IPS DF 4.7 (cell line): ENCODE measurements around the gene VPS51.
"Not testable (repeated sequence)": the region's sequence is repeated elsewhere in the genome, so short reads cannot be mapped to it uniquely, and the experiment has no call there.

Source experiments
- DNase-seq: peaks from one replicate; pipeline ENCODE4 v3.0.0-alpha.2; 2013; ENCODE audit warnings: low spot score; ENCODE audit errors: extremely low read depth

The VPS51 gene

GRCh38 chr11:65133724-65134123, 37.7 kb downstream of the VPS51 start:
- DNase-seq = no peak

DNA sequence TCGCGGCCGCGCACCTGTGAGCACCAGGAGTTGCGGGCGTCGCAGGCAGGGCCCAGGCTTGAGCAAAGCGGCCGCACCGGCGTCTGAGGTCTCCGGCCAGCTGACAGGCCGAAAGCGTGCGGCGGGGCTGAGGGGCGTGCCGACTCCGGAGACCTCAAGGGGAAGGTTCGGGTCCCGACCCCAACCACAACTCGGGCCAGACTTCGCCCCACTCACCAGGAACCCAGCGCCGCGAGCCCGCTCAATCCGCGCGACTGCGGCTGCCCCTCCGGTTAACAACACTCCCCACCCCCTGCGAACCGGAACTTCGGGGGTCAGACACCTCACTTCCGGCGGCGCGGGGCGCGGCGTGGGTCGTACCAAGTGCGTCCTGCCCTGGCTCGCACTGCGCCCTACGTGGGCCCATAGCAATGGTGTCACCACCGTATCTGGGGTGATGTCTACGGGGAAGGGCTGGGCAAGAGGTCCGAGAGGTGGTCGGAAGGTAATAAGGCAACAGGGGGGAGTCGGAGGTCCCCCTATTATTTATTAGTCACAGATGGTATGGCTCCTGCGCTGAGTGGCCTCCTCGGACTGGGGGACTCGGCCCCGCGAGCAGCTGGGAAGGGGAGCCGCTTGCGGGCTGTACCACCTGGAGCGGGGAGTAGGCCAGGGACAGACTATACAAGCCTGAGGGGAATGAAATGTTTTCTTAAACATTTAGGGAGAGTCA, 38.4 kb downstream of the VPS51 start, which contains the start of gene SYVN1:
TSS of gene SYVN1 (minus strand) at position 280 of the 712 bp plus-strand sequence. CDS start 918 bp downstream, outside the sequence.
- no peak for DNase-seq

DNA sequence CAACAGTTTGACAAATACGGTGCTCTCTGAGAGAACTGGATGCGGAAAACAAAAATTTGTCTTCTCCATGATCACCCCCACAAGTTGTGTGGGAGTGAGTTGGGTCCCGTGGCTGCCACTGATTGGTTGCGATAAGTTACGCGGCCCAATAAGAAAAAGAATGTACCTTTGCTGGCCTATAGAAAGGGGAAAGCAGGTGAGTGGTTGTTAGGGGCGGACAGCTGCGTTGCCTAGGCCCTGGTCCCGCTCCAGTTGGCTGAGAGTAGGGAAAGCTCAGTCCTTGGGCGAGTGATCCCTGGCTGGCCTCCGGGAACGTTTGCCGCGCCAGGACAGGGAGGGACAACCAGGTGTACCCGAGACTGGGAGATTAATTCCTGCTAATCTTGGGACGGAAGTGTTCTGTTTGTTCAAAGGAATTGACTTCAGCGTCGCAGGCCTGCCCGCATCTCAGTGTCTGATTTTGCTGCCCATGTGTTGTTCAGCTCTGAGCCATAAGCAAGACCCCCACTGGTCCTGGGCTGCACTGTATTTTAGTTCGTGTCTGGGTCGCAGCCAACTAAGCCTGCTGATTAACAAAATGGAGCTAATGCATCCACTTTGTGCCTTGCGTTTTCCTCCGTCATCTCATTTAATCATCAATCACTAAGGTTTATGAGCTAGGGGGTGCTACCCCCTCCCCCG, 39.1 kb downstream of the VPS51 start:
- no peak for DNase-seq

- no peak for DNase-seq
Observed at GRCh38 chr11:65135633-65136145, 39.7 kb downstream of the VPS51 start.

DNA sequence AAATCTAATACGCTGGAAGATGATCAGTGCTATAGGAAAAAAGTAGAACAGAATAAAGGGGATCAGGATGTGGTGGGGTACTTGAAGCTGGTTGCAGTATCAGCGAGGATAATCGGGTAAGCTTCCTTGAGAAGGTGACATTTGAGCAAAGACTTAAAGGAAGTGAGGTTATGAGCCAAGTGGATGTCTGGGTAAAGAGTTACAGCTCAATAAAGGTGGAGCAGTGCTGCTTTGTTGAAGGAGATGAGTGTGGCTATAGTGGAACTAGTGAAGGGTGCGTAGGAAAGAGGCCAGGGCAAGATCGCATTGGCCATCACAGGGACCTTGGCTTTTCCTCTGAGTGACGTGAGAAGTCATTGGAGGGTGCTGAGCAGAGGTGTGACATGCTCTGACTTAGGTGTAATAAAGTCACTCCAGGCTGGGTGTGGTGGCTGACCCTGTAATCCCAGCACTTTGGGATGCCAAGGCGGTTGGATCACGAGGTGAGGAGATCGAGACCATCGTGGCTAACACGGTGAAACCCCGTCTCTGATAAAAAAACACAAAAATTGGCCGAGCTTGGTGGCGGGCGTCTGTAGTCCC, 40.6 kb downstream of the VPS51 start:
- no peak for DNase-seq

GRCh38 chr11:65141896-65142494, 46.0 kb downstream of the VPS51 start:
- no peak for DNase-seq

DNA sequence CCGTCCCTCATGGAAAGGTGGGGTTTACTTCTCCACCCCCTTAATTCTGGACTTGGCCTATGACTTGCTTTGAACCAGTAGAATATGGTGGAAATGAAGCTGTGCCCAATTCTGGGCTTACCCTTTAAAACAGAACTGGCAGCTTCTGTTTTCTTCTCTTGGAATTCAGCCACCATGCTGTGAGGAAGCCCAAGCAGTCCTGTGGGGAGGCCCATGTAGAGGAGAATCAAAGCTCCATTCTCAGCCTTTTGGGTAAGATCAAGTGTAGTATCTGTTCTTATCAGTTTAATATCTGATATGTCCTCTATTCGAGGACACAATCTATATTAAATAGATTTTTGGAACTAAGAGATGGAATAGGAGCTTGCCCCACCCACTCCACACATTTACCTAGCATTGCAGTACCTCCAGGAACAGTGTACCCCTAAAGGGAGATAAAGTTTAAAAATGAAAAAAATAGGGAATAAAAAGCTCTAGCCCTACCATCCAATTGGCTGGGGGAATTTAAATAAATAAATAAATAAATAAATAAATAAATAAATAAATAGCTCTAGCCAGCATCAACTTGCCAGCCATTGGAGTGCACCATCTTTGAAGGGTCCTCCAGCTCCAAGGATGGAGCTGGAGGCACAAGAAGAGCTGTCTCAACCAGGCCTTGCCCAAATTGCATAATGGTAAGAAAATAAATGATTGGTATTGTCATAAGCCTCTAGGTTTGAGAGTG, 51.5 kb downstream of the VPS51 start:
- DNase-seq = no peak

DNA sequence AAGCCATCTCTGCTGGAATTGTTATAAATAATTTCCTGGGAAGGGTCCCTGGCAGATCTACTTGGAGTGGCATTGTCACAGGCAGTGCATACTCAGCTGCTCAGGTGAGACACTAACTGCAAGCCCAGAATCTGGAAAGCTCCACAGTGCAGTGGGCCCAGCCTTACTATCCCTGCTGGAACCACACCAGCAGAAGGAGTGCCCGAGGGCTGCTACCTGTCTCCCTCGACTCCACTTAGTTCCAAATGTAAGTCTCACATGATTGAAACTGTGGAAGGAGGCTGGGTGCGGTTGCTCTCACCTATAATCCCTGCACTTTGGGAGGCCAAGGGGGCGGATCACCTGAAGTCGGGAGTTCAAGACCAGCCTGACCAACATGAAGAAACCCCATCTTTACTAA, 52.6 kb downstream of the VPS51 start:
- no peak for DNase-seq

GRCh38 chr11:65150131-65150508, 54.1 kb downstream of the VPS51 start:
- not testable (repeated sequence) for DNase-seq

DNA sequence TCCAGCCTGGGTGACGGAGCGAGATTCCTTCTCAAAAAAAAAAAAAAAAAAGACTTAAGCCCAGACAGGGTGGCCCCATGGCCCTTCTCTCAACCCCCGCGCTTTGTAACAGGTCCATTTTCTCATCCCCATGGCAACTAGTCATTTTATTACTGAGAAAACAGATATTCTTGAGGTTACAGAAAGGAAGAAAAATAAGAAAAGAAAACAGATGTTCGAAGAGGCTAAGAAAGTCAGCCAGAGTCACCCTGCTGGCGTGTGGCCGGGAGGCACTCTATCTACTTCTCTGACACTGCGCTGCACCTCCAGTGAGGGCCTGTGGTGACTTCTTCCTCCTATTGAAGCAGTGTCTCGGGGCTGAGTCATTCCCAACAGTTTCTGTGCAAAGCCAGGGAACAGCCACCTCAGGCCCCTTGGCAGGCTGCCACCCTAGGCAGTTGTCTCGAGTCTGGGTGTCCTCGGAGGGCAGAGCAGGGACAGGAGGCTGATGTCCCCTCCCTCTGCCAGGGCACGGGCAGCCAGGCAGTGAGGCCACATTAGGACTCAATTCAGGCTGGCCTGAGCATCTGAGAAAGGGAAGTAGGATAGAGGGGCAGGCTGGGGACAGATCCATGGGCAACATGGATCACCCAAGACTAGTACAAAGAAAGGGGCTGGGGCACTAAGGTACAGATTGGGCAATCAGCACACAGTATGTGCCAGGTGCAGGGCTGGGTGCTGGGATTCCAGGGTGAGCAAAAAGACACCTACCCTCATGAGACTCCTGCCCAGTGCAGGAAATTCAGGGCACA, 54.7 kb downstream of the VPS51 start:
- no peak for DNase-seq

GRCh38 chr11:65151331-65151899, 55.4 kb downstream of the VPS51 start:
- DNase-seq = no peak

DNA sequence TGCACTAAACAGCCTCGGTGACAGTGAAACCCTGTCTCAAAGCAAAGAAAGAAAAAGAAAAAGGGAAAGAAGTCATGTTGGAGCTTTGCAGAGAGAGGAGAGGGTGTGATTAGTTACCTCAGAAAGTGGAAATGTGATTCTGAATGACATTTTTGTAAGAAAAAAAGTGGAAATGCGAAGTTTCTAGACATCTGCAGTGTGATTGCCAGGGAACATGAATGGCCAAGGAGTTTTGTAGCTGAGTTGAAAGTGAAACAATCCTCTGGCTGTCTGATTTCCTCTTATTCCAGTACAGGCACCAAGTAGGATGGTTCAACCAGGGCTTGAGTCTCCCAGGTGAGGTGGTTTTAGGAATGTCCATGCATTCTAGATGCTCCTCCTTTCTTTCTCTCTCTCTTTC, 56.1 kb downstream of the VPS51 start:
- DNase-seq = no peak

DNA sequence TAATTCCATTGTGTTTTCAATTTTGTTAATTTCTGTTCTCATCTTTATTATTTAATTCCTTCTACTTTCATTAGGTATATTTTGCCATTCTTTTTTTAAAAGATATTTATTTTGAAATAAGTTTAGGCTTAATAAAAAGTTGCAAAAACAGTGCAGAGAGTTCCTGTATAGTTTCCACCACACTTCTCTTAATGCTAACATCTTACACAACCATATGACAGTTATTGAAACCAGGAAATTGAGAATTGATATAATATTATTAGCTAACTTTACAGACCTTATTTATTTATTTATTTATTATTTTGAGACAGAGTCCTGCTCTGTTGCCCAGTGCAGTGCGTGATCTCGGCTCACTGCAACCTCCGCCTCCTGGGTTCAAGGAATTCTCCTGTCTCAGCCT, 60.2 kb downstream of the VPS51 start:
- DNase-seq = no peak

DNA sequence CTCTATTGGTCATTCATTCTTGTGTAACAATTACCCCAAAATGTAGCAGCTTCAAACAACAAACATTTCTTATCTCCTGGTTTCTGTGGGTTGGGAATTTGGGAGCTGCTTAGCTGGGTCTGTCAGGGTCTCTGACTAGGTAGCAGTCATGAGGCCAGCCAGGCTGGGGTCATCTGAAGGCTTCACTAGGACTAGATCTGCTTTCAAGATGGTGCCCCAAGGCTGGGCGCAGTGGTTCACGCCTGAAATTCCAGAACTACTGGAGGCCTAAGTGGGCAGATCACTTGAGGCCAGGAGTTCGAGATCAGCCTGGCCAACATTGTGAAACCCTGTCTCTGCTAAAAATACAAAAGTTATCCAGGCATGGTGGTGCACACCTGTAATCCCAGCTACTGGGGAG, 60.9 kb downstream of the VPS51 start:
- no peak for DNase-seq

GRCh38 chr11:65157336-65157735, 61.3 kb downstream of the VPS51 start:
- no peak for DNase-seq

- DNase-seq = no peak
Observed at GRCh38 chr11:65159012-65159411, 63.0 kb downstream of the VPS51 start.

- DNase-seq = no peak
Observed at GRCh38 chr11:65160643-65161042, 64.6 kb downstream of the VPS51 start.
